ENCODE measurements around the gene NEMP2.

Gene NEMP2

GRCh38 chr2:190527918-190528317 lies 6.6 kb downstream of the NEMP2 start:
- Histone ChIP-seq H4K20me1 (ENCODE audit: control insufficient read depth, insufficient read depth, low read depth, low read length) (no peaks in the 10 kb centered on the region), H3K9me2 (replicated peaks; ENCODE audit: control insufficient read depth, low read length) (no peaks in the 10 kb centered on the region), H3K4me1 (ENCODE audit: control insufficient read depth, low read length) (peaks cover 72% of the 10 kb centered on the region), H3K79me2 (ENCODE audit: control insufficient read depth, low read length) (peaks cover 30% of the 10 kb centered on the region), H3F3A (ENCODE audit: control insufficient read depth, insufficient read depth) (peaks cover 22% of the 10 kb centered on the region), H3K27ac (ENCODE audit: low read depth, low read length) (peak overlapping the region; percentile 63), H3K4me3 (ENCODE audit: low read length) (peak overlapping the region; percentile 66), H3K27me3 (ENCODE audit: control insufficient read depth, low read length) (no peaks in the 10 kb centered on the region), H3K9me3 (ENCODE audit: control insufficient read depth, insufficient read depth, low read length) (no peaks in the 10 kb centered on the region), H3K36me3 (ENCODE audit: control insufficient read depth, low read length) (peaks cover 14% of the 10 kb centered on the region), H3K4me2 (ENCODE audit: low read length) (peak overlapping the region; percentile 79)
- TF ChIP-seq, protein P1, sequence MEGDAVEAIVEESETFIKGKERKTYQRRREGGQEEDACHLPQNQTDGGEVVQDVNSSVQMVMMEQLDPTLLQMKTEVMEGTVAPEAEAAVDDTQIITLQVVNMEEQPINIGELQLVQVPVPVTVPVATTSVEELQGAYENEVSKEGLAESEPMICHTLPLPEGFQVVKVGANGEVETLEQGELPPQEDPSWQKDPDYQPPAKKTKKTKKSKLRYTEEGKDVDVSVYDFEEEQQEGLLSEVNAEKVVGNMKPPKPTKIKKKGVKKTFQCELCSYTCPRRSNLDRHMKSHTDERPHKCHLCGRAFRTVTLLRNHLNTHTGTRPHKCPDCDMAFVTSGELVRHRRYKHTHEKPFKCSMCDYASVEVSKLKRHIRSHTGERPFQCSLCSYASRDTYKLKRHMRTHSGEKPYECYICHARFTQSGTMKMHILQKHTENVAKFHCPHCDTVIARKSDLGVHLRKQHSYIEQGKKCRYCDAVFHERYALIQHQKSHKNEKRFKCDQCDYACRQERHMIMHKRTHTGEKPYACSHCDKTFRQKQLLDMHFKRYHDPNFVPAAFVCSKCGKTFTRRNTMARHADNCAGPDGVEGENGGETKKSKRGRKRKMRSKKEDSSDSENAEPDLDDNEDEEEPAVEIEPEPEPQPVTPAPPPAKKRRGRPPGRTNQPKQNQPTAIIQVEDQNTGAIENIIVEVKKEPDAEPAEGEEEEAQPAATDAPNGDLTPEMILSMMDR (IDR thresholded peaks at IDR 0.05; ENCODE audit: low read depth, low read length, poor library complexity, severe bottlenecking), result no peak
- no peak for TF ChIP-seq EZH2phosphoT487 (IDR thresholded peaks at IDR 0.05; ENCODE audit: borderline replicate concordance, low read length)

GRCh38 chr2:190527214-190527613 lies 7.3 kb downstream of the NEMP2 start:
- no peak for TF ChIP-seq EZH2phosphoT487 (IDR thresholded peaks at IDR 0.05; ENCODE audit: borderline replicate concordance, low read length)
- TF ChIP-seq, protein P1 (IDR thresholded peaks at IDR 0.05; ENCODE audit: low read depth, low read length, poor library complexity, severe bottlenecking), result no peak
- H3K9me2 ChIP-seq (replicated peaks; ENCODE audit: control insufficient read depth, low read length), result no peaks in the 10 kb centered on the region
- H3K36me3 ChIP-seq (ENCODE audit: control insufficient read depth, low read length), result peaks cover 14% of the 10 kb centered on the region
- peak overlapping the region; percentile 63 for H3K27ac ChIP-seq (ENCODE audit: low read depth, low read length)
- peaks cover 26% of the 10 kb centered on the region for H3K79me2 ChIP-seq (ENCODE audit: control insufficient read depth, low read length)
- H3K27me3 ChIP-seq (ENCODE audit: control insufficient read depth, low read length), result no peaks in the 10 kb centered on the region
- peak overlapping the region; percentile 79 for H3K4me2 ChIP-seq (ENCODE audit: low read length)
- H3F3A ChIP-seq (ENCODE audit: control insufficient read depth, insufficient read depth), result peaks cover 18% of the 10 kb centered on the region
- H3K9me3 ChIP-seq (ENCODE audit: control insufficient read depth, insufficient read depth, low read length), result no peaks in the 10 kb centered on the region
- peak overlapping the region; percentile 66 for H3K4me3 ChIP-seq (ENCODE audit: low read length)
- peaks cover 65% of the 10 kb centered on the region for H3K4me1 ChIP-seq (ENCODE audit: control insufficient read depth, low read length)
- H4K20me1 ChIP-seq (ENCODE audit: control insufficient read depth, insufficient read depth, low read depth, low read length), result no peaks in the 10 kb centered on the region

- H3K4me3 ChIP-seq (ENCODE audit: low read length), result peak overlapping the region; percentile 66
- H3K27ac ChIP-seq (ENCODE audit: low read depth, low read length), result peak overlapping the region; percentile 63
- H3K36me3 ChIP-seq (ENCODE audit: control insufficient read depth, low read length), result peaks cover 17% of the 10 kb centered on the region
- peaks cover 55% of the 10 kb centered on the region for H3K4me1 ChIP-seq (ENCODE audit: control insufficient read depth, low read length)
- H3K9me2 ChIP-seq (replicated peaks; ENCODE audit: control insufficient read depth, low read length), result no peaks in the 10 kb centered on the region
- TF ChIP-seq EZH2phosphoT487 (IDR thresholded peaks at IDR 0.05; ENCODE audit: borderline replicate concordance, low read length), result no peak
- TF ChIP-seq, protein P1 (IDR thresholded peaks at IDR 0.05; ENCODE audit: low read depth, low read length, poor library complexity, severe bottlenecking), result no peak
- no peaks in the 10 kb centered on the region for H3K27me3 ChIP-seq (ENCODE audit: control insufficient read depth, low read length)
- H3K79me2 ChIP-seq (ENCODE audit: control insufficient read depth, low read length), result peaks cover 25% of the 10 kb centered on the region
- H3K9me3 ChIP-seq (ENCODE audit: control insufficient read depth, insufficient read depth, low read length), result no peaks in the 10 kb centered on the region
- H3K4me2 ChIP-seq (ENCODE audit: low read length), result peak overlapping the region; percentile 79
- no peaks in the 10 kb centered on the region for H4K20me1 ChIP-seq (ENCODE audit: control insufficient read depth, insufficient read depth, low read depth, low read length)
- peaks cover 10% of the 10 kb centered on the region for H3F3A ChIP-seq (ENCODE audit: control insufficient read depth, insufficient read depth)
Observed at GRCh38 chr2:190526105-190526750, 8.3 kb downstream of the NEMP2 start.

Measured in DOHH2 (cell line).